ENCODE data around the gene ZNF117.

DNA sequence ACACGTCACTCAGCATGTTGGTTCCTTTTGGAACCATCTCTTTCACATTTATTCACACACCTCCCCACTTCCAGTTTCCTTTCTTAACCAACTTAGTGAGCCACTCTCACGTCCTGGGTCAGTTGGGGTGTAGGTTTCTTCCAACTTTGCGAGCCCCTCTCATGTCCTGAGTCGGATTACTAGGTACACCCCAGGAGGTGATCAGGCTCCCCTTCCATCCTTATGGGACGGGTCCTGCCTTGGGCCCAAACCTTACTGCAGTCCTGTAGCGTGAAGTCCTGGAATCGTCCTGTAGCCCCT is 8.0 kb upstream of the ZNF117 start:
- TF ChIP-seq, protein P1, sequence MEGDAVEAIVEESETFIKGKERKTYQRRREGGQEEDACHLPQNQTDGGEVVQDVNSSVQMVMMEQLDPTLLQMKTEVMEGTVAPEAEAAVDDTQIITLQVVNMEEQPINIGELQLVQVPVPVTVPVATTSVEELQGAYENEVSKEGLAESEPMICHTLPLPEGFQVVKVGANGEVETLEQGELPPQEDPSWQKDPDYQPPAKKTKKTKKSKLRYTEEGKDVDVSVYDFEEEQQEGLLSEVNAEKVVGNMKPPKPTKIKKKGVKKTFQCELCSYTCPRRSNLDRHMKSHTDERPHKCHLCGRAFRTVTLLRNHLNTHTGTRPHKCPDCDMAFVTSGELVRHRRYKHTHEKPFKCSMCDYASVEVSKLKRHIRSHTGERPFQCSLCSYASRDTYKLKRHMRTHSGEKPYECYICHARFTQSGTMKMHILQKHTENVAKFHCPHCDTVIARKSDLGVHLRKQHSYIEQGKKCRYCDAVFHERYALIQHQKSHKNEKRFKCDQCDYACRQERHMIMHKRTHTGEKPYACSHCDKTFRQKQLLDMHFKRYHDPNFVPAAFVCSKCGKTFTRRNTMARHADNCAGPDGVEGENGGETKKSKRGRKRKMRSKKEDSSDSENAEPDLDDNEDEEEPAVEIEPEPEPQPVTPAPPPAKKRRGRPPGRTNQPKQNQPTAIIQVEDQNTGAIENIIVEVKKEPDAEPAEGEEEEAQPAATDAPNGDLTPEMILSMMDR (conservative IDR thresholded peaks at IDR 0.05; ENCODE audit: low read depth in 2 of 2) = no peak
- TF ChIP-seq POLR2AphosphoS5 (IDR thresholded peaks at IDR 0.05; ENCODE audit: low read depth) = no peak
- TF ChIP-seq JUNB (IDR thresholded peaks at IDR 0.05; ENCODE audit: unreplicated experiment) = no peak
- TF ChIP-seq, protein P2, sequence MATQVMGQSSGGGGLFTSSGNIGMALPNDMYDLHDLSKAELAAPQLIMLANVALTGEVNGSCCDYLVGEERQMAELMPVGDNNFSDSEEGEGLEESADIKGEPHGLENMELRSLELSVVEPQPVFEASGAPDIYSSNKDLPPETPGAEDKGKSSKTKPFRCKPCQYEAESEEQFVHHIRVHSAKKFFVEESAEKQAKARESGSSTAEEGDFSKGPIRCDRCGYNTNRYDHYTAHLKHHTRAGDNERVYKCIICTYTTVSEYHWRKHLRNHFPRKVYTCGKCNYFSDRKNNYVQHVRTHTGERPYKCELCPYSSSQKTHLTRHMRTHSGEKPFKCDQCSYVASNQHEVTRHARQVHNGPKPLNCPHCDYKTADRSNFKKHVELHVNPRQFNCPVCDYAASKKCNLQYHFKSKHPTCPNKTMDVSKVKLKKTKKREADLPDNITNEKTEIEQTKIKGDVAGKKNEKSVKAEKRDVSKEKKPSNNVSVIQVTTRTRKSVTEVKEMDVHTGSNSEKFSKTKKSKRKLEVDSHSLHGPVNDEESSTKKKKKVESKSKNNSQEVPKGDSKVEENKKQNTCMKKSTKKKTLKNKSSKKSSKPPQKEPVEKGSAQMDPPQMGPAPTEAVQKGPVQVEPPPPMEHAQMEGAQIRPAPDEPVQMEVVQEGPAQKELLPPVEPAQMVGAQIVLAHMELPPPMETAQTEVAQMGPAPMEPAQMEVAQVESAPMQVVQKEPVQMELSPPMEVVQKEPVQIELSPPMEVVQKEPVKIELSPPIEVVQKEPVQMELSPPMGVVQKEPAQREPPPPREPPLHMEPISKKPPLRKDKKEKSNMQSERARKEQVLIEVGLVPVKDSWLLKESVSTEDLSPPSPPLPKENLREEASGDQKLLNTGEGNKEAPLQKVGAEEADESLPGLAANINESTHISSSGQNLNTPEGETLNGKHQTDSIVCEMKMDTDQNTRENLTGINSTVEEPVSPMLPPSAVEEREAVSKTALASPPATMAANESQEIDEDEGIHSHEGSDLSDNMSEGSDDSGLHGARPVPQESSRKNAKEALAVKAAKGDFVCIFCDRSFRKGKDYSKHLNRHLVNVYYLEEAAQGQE (IDR thresholded peaks at IDR 0.05; ENCODE audit: unreplicated experiment) = no peak
- TF ChIP-seq EZH2 (IDR thresholded peaks at IDR 0.05; ENCODE audit: low read depth, unreplicated experiment) = no peak
- no peak for TF ChIP-seq CREB1 (CRISPR knock-in tag; IDR thresholded peaks at IDR 0.05; ENCODE audit: low read depth)
- TF ChIP-seq EZH2phosphoT487 (IDR thresholded peaks at IDR 0.05; ENCODE audit: unreplicated experiment) = no peak
- no peak for TF ChIP-seq ZNF114 (CRISPR knock-in tag; IDR thresholded peaks at IDR 0.05)
- TF ChIP-seq NANOG (IDR thresholded peaks at IDR 0.05; ENCODE audit: borderline replicate concordance) = no peak
- TF ChIP-seq STAT1 (IDR thresholded peaks at IDR 0.05; ENCODE audit: unreplicated experiment) = no peak
- TF ChIP-seq ZNF331 (CRISPR knock-in tag; IDR thresholded peaks at IDR 0.05; ENCODE audit: low read depth) = no peak
- TF ChIP-seq, protein P3, sequence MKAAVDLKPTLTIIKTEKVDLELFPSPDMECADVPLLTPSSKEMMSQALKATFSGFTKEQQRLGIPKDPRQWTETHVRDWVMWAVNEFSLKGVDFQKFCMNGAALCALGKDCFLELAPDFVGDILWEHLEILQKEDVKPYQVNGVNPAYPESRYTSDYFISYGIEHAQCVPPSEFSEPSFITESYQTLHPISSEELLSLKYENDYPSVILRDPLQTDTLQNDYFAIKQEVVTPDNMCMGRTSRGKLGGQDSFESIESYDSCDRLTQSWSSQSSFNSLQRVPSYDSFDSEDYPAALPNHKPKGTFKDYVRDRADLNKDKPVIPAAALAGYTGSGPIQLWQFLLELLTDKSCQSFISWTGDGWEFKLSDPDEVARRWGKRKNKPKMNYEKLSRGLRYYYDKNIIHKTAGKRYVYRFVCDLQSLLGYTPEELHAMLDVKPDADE (IDR thresholded peaks at IDR 0.05) = no peak
- TF ChIP-seq, protein P4, sequence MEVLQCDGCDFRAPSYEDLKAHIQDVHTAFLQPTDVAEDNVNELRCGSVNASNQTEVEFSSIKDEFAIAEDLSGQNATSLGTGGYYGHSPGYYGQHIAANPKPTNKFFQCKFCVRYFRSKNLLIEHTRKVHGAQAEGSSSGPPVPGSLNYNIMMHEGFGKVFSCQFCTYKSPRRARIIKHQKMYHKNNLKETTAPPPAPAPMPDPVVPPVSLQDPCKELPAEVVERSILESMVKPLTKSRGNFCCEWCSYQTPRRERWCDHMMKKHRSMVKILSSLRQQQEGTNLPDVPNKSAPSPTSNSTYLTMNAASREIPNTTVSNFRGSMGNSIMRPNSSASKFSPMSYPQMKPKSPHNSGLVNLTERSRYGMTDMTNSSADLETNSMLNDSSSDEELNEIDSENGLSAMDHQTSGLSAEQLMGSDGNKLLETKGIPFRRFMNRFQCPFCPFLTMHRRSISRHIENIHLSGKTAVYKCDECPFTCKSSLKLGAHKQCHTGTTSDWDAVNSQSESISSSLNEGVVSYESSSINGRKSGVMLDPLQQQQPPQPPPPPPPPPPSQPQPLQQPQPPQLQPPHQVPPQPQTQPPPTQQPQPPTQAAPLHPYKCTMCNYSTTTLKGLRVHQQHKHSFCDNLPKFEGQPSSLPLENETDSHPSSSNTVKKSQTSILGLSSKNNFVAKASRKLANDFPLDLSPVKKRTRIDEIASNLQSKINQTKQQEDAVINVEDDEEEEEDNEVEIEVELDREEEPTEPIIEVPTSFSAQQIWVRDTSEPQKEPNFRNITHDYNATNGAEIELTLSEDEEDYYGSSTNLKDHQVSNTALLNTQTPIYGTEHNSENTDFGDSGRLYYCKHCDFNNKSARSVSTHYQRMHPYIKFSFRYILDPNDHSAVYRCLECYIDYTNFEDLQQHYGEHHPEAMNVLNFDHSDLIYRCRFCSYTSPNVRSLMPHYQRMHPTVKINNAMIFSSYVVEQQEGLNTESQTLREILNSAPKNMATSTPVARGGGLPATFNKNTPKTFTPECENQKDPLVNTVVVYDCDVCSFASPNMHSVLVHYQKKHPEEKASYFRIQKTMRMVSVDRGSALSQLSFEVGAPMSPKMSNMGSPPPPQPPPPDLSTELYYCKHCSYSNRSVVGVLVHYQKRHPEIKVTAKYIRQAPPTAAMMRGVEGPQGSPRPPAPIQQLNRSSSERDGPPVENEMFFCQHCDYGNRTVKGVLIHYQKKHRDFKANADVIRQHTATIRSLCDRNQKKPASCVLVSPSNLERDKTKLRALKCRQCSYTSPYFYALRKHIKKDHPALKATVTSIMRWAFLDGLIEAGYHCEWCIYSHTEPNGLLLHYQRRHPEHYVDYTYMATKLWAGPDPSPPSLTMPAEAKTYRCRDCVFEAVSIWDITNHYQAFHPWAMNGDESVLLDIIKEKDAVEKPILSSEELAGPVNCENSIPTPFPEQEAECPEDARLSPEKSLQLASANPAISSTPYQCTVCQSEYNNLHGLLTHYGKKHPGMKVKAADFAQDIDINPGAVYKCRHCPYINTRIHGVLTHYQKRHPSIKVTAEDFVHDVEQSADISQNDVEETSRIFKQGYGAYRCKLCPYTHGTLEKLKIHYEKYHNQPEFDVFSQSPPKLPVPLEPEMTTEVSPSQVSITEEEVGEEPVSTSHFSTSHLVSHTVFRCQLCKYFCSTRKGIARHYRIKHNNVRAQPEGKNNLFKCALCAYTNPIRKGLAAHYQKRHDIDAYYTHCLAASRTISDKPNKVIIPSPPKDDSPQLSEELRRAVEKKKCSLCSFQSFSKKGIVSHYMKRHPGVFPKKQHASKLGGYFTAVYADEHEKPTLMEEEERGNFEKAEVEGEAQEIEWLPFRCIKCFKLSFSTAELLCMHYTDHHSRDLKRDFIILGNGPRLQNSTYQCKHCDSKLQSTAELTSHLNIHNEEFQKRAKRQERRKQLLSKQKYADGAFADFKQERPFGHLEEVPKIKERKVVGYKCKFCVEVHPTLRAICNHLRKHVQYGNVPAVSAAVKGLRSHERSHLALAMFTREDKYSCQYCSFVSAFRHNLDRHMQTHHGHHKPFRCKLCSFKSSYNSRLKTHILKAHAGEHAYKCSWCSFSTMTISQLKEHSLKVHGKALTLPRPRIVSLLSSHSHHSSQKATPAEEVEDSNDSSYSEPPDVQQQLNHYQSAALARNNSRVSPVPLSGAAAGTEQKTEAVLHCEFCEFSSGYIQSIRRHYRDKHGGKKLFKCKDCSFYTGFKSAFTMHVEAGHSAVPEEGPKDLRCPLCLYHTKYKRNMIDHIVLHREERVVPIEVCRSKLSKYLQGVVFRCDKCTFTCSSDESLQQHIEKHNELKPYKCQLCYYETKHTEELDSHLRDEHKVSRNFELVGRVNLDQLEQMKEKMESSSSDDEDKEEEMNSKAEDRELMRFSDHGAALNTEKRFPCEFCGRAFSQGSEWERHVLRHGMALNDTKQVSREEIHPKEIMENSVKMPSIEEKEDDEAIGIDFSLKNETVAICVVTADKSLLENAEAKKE (CRISPR knock-in tag; IDR thresholded peaks at IDR 0.05) = no peak

All from GM23338 (cell line).